Measurements from ENCODE around the gene UNC5B. TPM values are rescaled to one million over a fixed set of nuclear protein-coding genes. Genes with fewer than 3 reads are reported as not detected.

Gene UNC5B
- total RNA-seq, 4 donors from 2014 or later: 3.3 to 7.0 (median 5.9) TPM

GRCh38 chr10:71265201-71265575, 52.8 kb downstream of the UNC5B start:
- WGBS, 2 donors: 84 to 91% methylated on average over 9 of the region's 9 CpGs
- TF ChIP-seq, protein P1, sequence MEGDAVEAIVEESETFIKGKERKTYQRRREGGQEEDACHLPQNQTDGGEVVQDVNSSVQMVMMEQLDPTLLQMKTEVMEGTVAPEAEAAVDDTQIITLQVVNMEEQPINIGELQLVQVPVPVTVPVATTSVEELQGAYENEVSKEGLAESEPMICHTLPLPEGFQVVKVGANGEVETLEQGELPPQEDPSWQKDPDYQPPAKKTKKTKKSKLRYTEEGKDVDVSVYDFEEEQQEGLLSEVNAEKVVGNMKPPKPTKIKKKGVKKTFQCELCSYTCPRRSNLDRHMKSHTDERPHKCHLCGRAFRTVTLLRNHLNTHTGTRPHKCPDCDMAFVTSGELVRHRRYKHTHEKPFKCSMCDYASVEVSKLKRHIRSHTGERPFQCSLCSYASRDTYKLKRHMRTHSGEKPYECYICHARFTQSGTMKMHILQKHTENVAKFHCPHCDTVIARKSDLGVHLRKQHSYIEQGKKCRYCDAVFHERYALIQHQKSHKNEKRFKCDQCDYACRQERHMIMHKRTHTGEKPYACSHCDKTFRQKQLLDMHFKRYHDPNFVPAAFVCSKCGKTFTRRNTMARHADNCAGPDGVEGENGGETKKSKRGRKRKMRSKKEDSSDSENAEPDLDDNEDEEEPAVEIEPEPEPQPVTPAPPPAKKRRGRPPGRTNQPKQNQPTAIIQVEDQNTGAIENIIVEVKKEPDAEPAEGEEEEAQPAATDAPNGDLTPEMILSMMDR (IDR thresholded peaks at IDR 0.05): no peak
- TF ChIP-seq EP300 (IDR thresholded peaks at IDR 0.05) (no peak), POLR2A (IDR thresholded peaks at IDR 0.05) (no peak)
- H3K27ac ChIP-seq: no peak overlapping the region
- H3K9me3 ChIP-seq: no peaks in the 10 kb centered on the region
- H3K4me3 ChIP-seq: no peak overlapping the region
- no peak for DNase-seq (ENCODE audit: low spot score in 2 of 2)
- H3K36me3 ChIP-seq: no peaks in the 10 kb centered on the region
- H3K4me1 ChIP-seq: peaks cover 0 to 17% (median 3%) of the 10 kb centered on the region in 4 donors
- no peaks in the 10 kb centered on the region for H3K27me3 ChIP-seq

GRCh38 chr10:71265618-71266146, 53.3 kb downstream of the UNC5B start:
- Histone ChIP-seq H3K9me3 (no peaks in the 10 kb centered on the region), H3K36me3 (no peaks in the 10 kb centered on the region), H3K4me3 (no peak overlapping the region), H3K4me1 (peaks cover 0 to 12% (median 1%) of the 10 kb centered on the region in 4 donors), H3K27ac (no peak overlapping the region), H3K27me3 (no peaks in the 10 kb centered on the region)
- DNase-seq (ENCODE audit: low spot score in 2 of 2): no peak
- no peak for TF ChIP-seq POLR2A (IDR thresholded peaks at IDR 0.05)
- TF ChIP-seq, protein P1 (IDR thresholded peaks at IDR 0.05): no peak
- TF ChIP-seq EP300 (IDR thresholded peaks at IDR 0.05): no peak
- WGBS, 2 donors: 79 to 90% methylated on average over 9 of the region's 9 CpGs

DNA sequence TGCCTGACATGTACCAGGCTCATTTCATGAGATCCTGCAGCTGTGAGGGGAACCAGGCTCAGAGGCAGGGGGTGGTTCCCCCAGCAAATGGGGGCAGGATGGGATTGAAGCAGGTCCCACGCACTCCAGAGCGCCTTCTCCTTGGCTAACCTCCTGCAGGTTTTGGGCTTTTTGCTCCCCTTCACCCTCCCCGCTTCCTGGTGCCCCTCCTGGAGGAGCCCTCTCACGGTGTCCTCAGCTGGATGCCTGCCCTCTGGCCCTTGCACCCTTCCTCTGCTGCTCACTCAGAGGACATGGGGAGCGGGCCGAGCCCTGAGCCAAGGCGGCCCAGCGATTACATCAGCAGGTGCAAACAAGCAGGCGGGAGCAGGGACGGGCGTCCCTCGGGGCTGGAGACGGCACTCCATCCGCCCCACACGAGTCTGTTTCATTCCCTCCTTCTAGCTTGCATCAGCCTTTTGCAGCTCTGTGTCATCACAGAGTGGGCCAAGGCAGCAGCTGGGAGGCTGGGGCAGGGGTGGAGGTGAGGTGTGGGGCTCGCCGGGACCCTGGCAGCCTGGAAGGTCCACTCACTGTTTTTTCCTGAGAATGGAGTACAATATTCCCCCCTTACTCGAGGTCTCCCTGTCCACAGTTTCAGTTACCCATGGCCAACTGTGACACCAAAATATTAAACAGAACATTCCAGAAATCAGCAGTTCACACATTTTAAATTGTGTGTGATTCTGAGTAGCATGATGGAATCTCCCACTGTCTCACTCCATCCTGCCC, 54.0 kb downstream of the UNC5B start:
- TF ChIP-seq POLR2A (IDR thresholded peaks at IDR 0.05) (no peak), EP300 (IDR thresholded peaks at IDR 0.05) (no peak)
- TF ChIP-seq, protein P1 (IDR thresholded peaks at IDR 0.05): no peak
- Histone ChIP-seq H3K4me3 (no peak overlapping the region), H3K36me3 (no peaks in the 10 kb centered on the region), H3K27me3 (no peaks in the 10 kb centered on the region), H3K4me1 (peaks cover 0 to 8% (median 0%) of the 10 kb centered on the region in 4 donors), H3K9me3 (no peaks in the 10 kb centered on the region), H3K27ac (no peak overlapping the region)
- no peak for DNase-seq (ENCODE audit: low spot score in 2 of 2)
- 70 to 72% methylated on average over 12 to 18 of the region's 18 CpGs for WGBS, 2 donors

DNA sequence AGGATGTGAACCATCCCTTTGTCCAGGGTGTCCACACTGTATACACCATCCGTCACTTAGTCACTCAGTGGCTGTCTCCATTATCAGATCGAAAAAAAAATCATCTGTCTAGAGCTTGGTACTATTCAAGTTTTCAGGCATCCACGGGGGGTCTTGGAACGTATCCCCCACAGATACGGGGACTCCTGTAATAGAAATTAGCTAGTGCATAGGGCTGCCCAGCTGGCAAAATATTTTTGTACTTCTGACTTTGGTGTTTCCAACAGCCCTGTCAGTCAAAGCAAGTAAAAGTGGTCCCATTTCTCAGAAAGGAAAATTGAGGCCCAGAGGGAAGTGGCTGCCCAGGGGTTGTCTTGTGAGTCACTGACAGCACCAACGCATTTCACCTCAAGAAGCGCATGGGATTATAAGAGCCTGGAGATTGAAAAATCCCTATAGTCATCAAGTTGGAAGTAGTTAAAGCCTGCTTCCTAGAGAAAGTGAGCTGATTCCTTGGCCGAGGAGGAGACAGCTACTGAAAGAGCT, 54.6 kb downstream of the UNC5B start:
- no peak for DNase-seq (ENCODE audit: low spot score in 2 of 2)
- TF ChIP-seq EP300 (IDR thresholded peaks at IDR 0.05): no peak
- no peak for TF ChIP-seq POLR2A (IDR thresholded peaks at IDR 0.05)
- TF ChIP-seq, protein P1 (IDR thresholded peaks at IDR 0.05): no peak
- Histone ChIP-seq H3K4me1 (peaks cover 0 to 8% (median 0%) of the 10 kb centered on the region in 4 donors), H3K27me3 (no peaks in the 10 kb centered on the region), H3K36me3 (no peaks in the 10 kb centered on the region), H3K4me3 (no peak overlapping the region), H3K27ac (no peak overlapping the region), H3K9me3 (no peaks in the 10 kb centered on the region)
- WGBS, 2 donors: 89 to 90% methylated on average over 8 of the region's 8 CpGs

Measured in tibial nerve (tissue), 4 donors.